Measurements from ENCODE around the gene EPC2. TPM values are rescaled to one million over a fixed set of nuclear protein-coding genes. Genes with fewer than 3 reads are reported as not detected.

Gene EPC2
- total and polyA plus RNA-seq, 2 donors (not counting 1 experiment from before 2014, with no cell fraction given) = 18.0 to 72.3 TPM

GRCh38 chr2:148742373-148742772 is 97.8 kb downstream of the EPC2 start:
- Mint-ChIP-seq H3K4me3 (no peak overlapping the region), H3K27me3 (no peaks in the 10 kb centered on the region), H3K27ac (no peak overlapping the region), H3K9me3 (ENCODE audit: insufficient read depth) (no peaks in the 10 kb centered on the region), H3K4me1 (peaks cover 45% of the 10 kb centered on the region)
- TF ChIP-seq EZH2 (IDR thresholded peaks at IDR 0.05; ENCODE audit: borderline replicate concordance, insufficient read depth, low read depth, low read length, poor library complexity, severe bottlenecking) (no peak), CTCF (IDR thresholded peaks at IDR 0.05) (no peak)
- ATAC-seq (ENCODE audit: low read depth) (no peak), DNase-seq (no peak)
- no peak overlapping the region for H3K27ac ChIP-seq (ENCODE audit: low read length in 2 of 2)
- intact Hi-C loops (cut with micrococcal nuclease) = no loop called here
- H3K9ac ChIP-seq (ENCODE audit: low read length) = no peak overlapping the region
- ChIA-PET POLR2A (no interaction called here), CTCF (no interaction called here)
- H4K20me1 ChIP-seq (ENCODE audit: control insufficient read depth, insufficient read depth, low read length, poor library complexity, severe bottlenecking) = peaks cover 50% of the 10 kb centered on the region
- H3K36me3 ChIP-seq (replicated peaks in 1 of 2; ENCODE audit: control extremely low read depth in 1 of 2, control insufficient read depth in 1 of 2, extremely low read depth in 1 of 2, insufficient read depth in 2 of 2, low read length in 1 of 2) = peaks cover 4 to 8% of the 10 kb centered on the region in 2 experiments
- peaks cover 6 to 20% of the 10 kb centered on the region in 2 donors for H3K4me1 ChIP-seq (ENCODE audit: control insufficient read depth in 2 of 2, insufficient read depth in 2 of 2, low read length in 2 of 2)
- no peaks in the 10 kb centered on the region for H3K9me3 ChIP-seq (ENCODE audit: control extremely low read depth in 1 of 3, control insufficient read depth in 2 of 3, insufficient read depth in 1 of 3, low read length in 2 of 3)
- H3K4me2 ChIP-seq (replicated peaks; ENCODE audit: low read depth, low read length, poor library complexity, severe bottlenecking) = no peak overlapping the region
- no peak overlapping the region for H3K4me3 ChIP-seq (ENCODE audit: control extremely low read depth in 1 of 5, extremely low read depth in 1 of 5, insufficient read depth in 1 of 5, low read depth in 2 of 5, low read length in 4 of 5)
- WGBS (ENCODE audit: insufficient coverage) = no CpG with 5 or more reads among the region's 4 CpGs
- H3K27me3 ChIP-seq (replicated peaks in 1 of 4; ENCODE audit: control extremely low read depth in 1 of 4, control insufficient read depth in 3 of 4, insufficient read depth in 4 of 4, low read length in 3 of 4) = no peaks in the 10 kb centered on the region
- H2AFZ ChIP-seq (ENCODE audit: insufficient read depth, low read depth, low read length, poor library complexity, severe bottlenecking) = no peak overlapping the region
- H3K79me2 ChIP-seq (ENCODE audit: control insufficient read depth, insufficient read depth, low read length) = peaks cover 57% of the 10 kb centered on the region

GRCh38 chr2:148745151-148745851 is 100.8 kb downstream of the EPC2 start:
- H3K9me3 ChIP-seq (ENCODE audit: control extremely low read depth in 1 of 3, control insufficient read depth in 2 of 3, insufficient read depth in 1 of 3, low read length in 2 of 3) = no peaks in the 10 kb centered on the region
- peaks cover 1 to 4% of the 10 kb centered on the region in 2 donors for H3K4me1 ChIP-seq (ENCODE audit: control insufficient read depth in 2 of 2, insufficient read depth in 2 of 2, low read length in 2 of 2)
- no peak overlapping the region for H3K4me3 ChIP-seq (ENCODE audit: control extremely low read depth in 1 of 5, extremely low read depth in 1 of 5, insufficient read depth in 1 of 5, low read depth in 2 of 5, low read length in 4 of 5)
- no peaks in the 10 kb centered on the region for H3K27me3 ChIP-seq (replicated peaks in 1 of 4; ENCODE audit: control extremely low read depth in 1 of 4, control insufficient read depth in 3 of 4, insufficient read depth in 4 of 4, low read length in 3 of 4)
- no CpG with 5 or more reads among the region's 3 CpGs for WGBS (ENCODE audit: insufficient coverage)
- Mint-ChIP-seq H3K4me3 (no peak overlapping the region), H3K27ac (no peak overlapping the region), H3K9me3 (ENCODE audit: insufficient read depth) (no peaks in the 10 kb centered on the region), H3K4me1 (peaks cover 26% of the 10 kb centered on the region), H3K27me3 (no peaks in the 10 kb centered on the region)
- H4K20me1 ChIP-seq (ENCODE audit: control insufficient read depth, insufficient read depth, low read length, poor library complexity, severe bottlenecking) = peaks cover 46% of the 10 kb centered on the region
- H3K27ac ChIP-seq (ENCODE audit: low read length in 2 of 2) = no peak overlapping the region
- H2AFZ ChIP-seq (ENCODE audit: insufficient read depth, low read depth, low read length, poor library complexity, severe bottlenecking) = no peak overlapping the region
- H3K36me3 ChIP-seq (replicated peaks in 1 of 2; ENCODE audit: control extremely low read depth in 1 of 2, control insufficient read depth in 1 of 2, extremely low read depth in 1 of 2, insufficient read depth in 2 of 2, low read length in 1 of 2) = peaks cover 3 to 8% of the 10 kb centered on the region in 2 experiments
- POLR2A ChIA-PET = interaction anchor here (0.6 kb wide), 1 partner anchor 12 kb away, joined by 5 read pairs; no protein-coding TSS in a partner anchor
- H3K4me2 ChIP-seq (replicated peaks; ENCODE audit: low read depth, low read length, poor library complexity, severe bottlenecking) = no peak overlapping the region
- intact Hi-C loops (cut with micrococcal nuclease) = no loop called here
- H3K9ac ChIP-seq (ENCODE audit: low read length) = no peak overlapping the region
- CTCF ChIA-PET = no interaction called here
- no peak for ATAC-seq (ENCODE audit: low read depth)
- no peak for DNase-seq
- peaks cover 67% of the 10 kb centered on the region for H3K79me2 ChIP-seq (ENCODE audit: control insufficient read depth, insufficient read depth, low read length)
- no peak for TF ChIP-seq EZH2 (IDR thresholded peaks at IDR 0.05; ENCODE audit: borderline replicate concordance, insufficient read depth, low read depth, low read length, poor library complexity, severe bottlenecking)
- no peak for TF ChIP-seq CTCF (IDR thresholded peaks at IDR 0.05)
